HUES48 (cell line): ENCODE measurements around the gene UBE2R2.

Experiments used
- H3K27ac ChIP-seq: one replicate; pipeline ENCODE4 v1.7.0; 2013; ENCODE audit warnings: low read depth, low read length, inconsistent platforms
- H3K27me3 ChIP-seq: 2 replicates; pipeline ENCODE4 v1.6.1; 2013; ENCODE audit warnings: mild to moderate bottlenecking, low read length; ENCODE audit not compliant: control insufficient read depth, insufficient read depth
- H3K36me3 ChIP-seq: 2 replicates; pipeline ENCODE4 v1.6.1; 2013; ENCODE audit warnings: low read length; ENCODE audit not compliant: control insufficient read depth, insufficient read depth
- H3K4me1 ChIP-seq: 2 replicates; pipeline ENCODE4 v1.6.1; 2013; ENCODE audit warnings: mild to moderate bottlenecking, low read length; ENCODE audit not compliant: control insufficient read depth, insufficient read depth
- H3K4me3 ChIP-seq: 2 replicates; pipeline ENCODE4 v1.5.1; 2013; ENCODE audit warnings: mild to moderate bottlenecking, low read depth, low read length
- H3K9ac ChIP-seq: 2 replicates; pipeline ENCODE4 v1.6.1; 2013; ENCODE audit warnings: mild to moderate bottlenecking, low read depth, low read length, moderate library complexity
- H3K9me3 ChIP-seq: 2 replicates; pipeline ENCODE4 v1.6.1; 2013; ENCODE audit warnings: low read length; ENCODE audit not compliant: control insufficient read depth, insufficient read depth

Gene UBE2R2

GRCh38 chr9:33893861-33894260 is 76.9 kb downstream of the UBE2R2 start:
- H3K9me3 ChIP-seq, result no peaks in the 10 kb centered on the region
- H3K9ac ChIP-seq, result no peak overlapping the region

DNA sequence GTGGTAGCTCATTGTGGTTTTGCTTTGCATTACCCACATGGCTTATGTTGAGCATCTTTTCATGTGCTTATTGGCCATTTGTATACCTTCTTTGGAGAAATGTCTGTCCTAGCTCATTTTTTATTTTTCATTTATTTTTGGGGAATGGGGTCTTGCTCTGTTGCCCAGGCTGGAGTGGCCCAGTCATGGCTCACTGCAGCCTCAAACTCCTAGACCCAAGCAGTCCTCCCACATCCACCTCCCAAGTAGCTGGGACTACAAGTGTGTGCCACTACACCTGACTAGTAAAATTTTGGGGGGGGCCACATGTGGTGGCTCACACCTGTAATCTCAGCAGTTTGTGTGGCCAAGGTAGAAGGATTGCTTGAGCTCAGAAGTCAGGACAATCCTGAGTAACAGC is 77.4 kb downstream of the UBE2R2 start:
- Histone ChIP-seq H3K36me3 (0 out of 2 replicates have a peak, but pooled peaks cover 6% of the 10 kb centered on the region), H3K4me1 (no peaks in the 10 kb centered on the region), H3K4me3 (no peak overlapping the region), H3K9ac (no peak overlapping the region), H3K27ac (no peak overlapping the region), H3K27me3 (no peaks in the 10 kb centered on the region), H3K9me3 (no peaks in the 10 kb centered on the region)

More at GRCh38 chr9:33893861-33894260, 76.9 kb downstream of the UBE2R2 start:
- Histone ChIP-seq H3K4me1 (no peaks in the 10 kb centered on the region), H3K4me3 (no peak overlapping the region), H3K27me3 (no peaks in the 10 kb centered on the region), H3K27ac (no peak overlapping the region), H3K36me3 (0 out of 2 replicates have a peak, but pooled peaks cover 5% of the 10 kb centered on the region)

GRCh38 chr9:33903157-33903780 is 86.3 kb downstream of the UBE2R2 start:
- Histone ChIP-seq H3K4me1 (peaks cover 22% of the 10 kb centered on the region), H3K27ac (peak overlapping the region; percentile 53), H3K9ac (no peak overlapping the region), H3K27me3 (no peaks in the 10 kb centered on the region), H3K36me3 (peaks cover 35% of the 10 kb centered on the region), H3K9me3 (no peaks in the 10 kb centered on the region), H3K4me3 (no peak overlapping the region)

DNA sequence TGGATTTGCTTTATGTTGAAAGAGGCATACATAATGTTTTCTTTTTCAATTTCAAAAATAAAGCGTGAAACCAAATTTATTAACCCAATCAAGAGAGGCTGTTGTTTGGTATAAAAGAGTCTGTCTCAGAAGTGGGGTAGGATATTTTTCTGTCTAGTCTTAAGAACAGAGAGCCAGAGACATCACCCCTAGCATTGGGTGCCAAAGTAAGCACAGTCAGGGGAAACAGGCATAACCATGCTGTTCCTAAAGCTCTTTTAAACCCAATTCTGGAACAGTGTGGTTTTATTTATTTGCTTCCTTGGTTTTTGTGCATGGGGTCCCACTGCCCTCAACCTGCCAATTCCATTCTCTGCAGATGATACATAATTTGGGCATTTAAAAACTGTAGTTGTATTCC is 88.2 kb downstream of the UBE2R2 start:
- H3K27me3 ChIP-seq, result no peaks in the 10 kb centered on the region

GRCh38 chr9:33906769-33907168 is 89.8 kb downstream of the UBE2R2 start:
- Histone ChIP-seq H3K36me3 (peaks cover 14% of the 10 kb centered on the region), H3K27me3 (no peaks in the 10 kb centered on the region), H3K9me3 (no peaks in the 10 kb centered on the region), H3K4me3 (no peak overlapping the region), H3K27ac (no peak overlapping the region), H3K9ac (no peak overlapping the region), H3K4me1 (peaks cover 22% of the 10 kb centered on the region)

More for the DNA sequence above, 88.2 kb downstream of the UBE2R2 start:
- no peak overlapping the region for H3K9ac ChIP-seq
- H3K4me1 ChIP-seq, result peaks cover 22% of the 10 kb centered on the region
- H3K4me3 ChIP-seq, result no peak overlapping the region
- H3K36me3 ChIP-seq, result peaks cover 28% of the 10 kb centered on the region
- H3K9me3 ChIP-seq, result no peaks in the 10 kb centered on the region
- no peak overlapping the region for H3K27ac ChIP-seq

- H3K4me1 ChIP-seq, result peaks cover 22% of the 10 kb centered on the region
- H3K4me3 ChIP-seq, result no peak overlapping the region
- H3K27ac ChIP-seq, result no peak overlapping the region
- H3K9ac ChIP-seq, result no peak overlapping the region
- peaks cover 12% of the 10 kb centered on the region for H3K36me3 ChIP-seq
- no peaks in the 10 kb centered on the region for H3K9me3 ChIP-seq
- H3K27me3 ChIP-seq, result no peaks in the 10 kb centered on the region
Measured at GRCh38 chr9:33907347-33907746, 90.4 kb downstream of the UBE2R2 start.

GRCh38 chr9:33908114-33908513 is 91.2 kb downstream of the UBE2R2 start:
- Histone ChIP-seq H3K4me3 (no peak overlapping the region), H3K9me3 (no peaks in the 10 kb centered on the region), H3K36me3 (peaks cover 16% of the 10 kb centered on the region), H3K27ac (no peak overlapping the region), H3K9ac (no peak overlapping the region), H3K4me1 (peaks cover 20% of the 10 kb centered on the region), H3K27me3 (no peaks in the 10 kb centered on the region)

GRCh38 chr9:33908749-33909148 is 91.8 kb downstream of the UBE2R2 start:
- Histone ChIP-seq H3K27me3 (no peaks in the 10 kb centered on the region), H3K9ac (no peak overlapping the region), H3K4me3 (no peak overlapping the region), H3K27ac (no peak overlapping the region), H3K9me3 (no peaks in the 10 kb centered on the region), H3K36me3 (peaks cover 18% of the 10 kb centered on the region), H3K4me1 (peaks cover 14% of the 10 kb centered on the region)

DNA sequence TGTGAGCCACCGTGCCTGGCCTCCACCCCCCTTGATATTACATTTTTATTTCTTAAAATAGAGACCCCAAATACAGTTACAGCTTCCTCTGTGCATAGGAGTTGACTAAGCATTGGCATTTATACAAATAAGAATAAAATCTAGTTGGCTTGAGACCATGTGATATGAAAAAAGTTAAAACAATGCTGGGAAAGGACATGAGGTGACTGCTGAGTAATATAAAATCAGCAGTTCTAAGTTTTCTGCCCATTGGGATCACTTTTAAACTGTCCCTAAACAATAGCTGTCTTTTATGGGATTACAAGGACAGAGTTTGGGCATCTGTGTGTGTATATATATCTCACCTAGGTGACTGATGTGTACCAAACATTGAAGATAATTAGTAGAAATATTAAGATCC is 96.6 kb downstream of the UBE2R2 start:
- Histone ChIP-seq H3K9me3 (no peaks in the 10 kb centered on the region), H3K4me1 (0 out of 2 replicates have a peak, but pooled peaks cover 7% of the 10 kb centered on the region), H3K36me3 (peaks cover 50% of the 10 kb centered on the region), H3K4me3 (no peak overlapping the region), H3K27me3 (no peaks in the 10 kb centered on the region), H3K9ac (no peak overlapping the region), H3K27ac (no peak overlapping the region)

- no peak overlapping the region for H3K27ac ChIP-seq
- peaks cover 11% of the 10 kb centered on the region for H3K4me1 ChIP-seq
- H3K9me3 ChIP-seq, result no peaks in the 10 kb centered on the region
- peaks cover 65% of the 10 kb centered on the region for H3K36me3 ChIP-seq
- H3K4me3 ChIP-seq, result no peak overlapping the region
- no peak overlapping the region for H3K9ac ChIP-seq
- no peaks in the 10 kb centered on the region for H3K27me3 ChIP-seq
Measured at GRCh38 chr9:33914887-33915628, 98.1 kb downstream of the UBE2R2 start.

GRCh38 chr9:33917036-33917435 is 100.1 kb downstream of the UBE2R2 start:
- Histone ChIP-seq H3K4me1 (peaks cover 20% of the 10 kb centered on the region), H3K27ac (peak overlapping the region; percentile 45), H3K36me3 (peaks cover 81% of the 10 kb centered on the region), H3K27me3 (no peaks in the 10 kb centered on the region), H3K4me3 (no peak overlapping the region), H3K9me3 (no peaks in the 10 kb centered on the region), H3K9ac (no peak overlapping the region)
